GM21367 (cell line): ENCODE measurements around the gene OBSCN.

Experiments
- ATAC-seq: cut with Tn5 transposase; IDR thresholded peaks from one replicate; pipeline ENCODE4 v1.9.1; 2021; ENCODE audit not compliant: unreplicated experiment

OBSCN gene

DNA sequence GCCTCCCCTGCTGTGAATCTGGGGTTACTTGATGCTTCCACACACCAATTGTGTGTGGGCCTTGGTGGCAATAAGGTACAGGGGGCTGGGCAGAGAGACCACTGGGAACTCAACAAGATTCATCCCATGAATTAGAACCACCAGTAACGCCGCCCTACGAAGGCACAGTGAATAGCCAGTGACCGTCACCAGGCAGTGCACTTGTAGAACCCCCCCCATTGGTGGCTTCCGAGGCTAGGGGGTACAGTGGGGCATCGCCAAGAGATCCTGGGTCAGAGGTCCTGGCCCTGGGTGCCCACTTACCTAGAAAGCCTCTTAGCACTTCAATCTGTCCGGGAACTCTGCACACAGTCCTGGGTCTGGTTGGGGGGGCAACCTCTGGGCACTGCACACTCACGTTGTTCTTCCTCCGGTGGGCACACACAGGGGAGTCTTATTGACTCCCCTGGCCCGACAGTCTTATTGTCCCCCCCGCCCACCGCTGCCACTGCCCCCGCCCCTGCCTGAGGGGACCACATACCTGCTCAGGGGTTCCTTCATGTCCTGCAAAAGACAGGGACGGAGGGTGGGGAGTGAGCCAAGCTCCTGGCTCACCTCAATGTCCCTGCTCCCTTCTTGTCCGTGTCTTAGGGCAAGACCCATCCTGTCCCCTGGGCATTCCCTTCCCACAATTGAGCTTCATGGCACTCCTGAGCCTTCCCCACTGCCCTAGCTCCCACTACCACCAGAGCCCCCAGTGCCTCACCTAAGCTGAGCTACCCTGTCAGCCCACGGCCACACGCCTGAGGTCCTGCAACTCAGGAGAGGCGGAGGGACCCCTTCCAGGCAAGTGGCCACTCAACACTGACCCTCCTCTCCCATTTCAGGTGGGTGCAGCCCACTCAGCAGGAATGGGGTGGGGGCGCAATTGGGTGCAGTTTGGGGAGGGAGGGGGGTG is 201.3 kb downstream of the OBSCN start:
- ATAC-seq, result no peak

DNA sequence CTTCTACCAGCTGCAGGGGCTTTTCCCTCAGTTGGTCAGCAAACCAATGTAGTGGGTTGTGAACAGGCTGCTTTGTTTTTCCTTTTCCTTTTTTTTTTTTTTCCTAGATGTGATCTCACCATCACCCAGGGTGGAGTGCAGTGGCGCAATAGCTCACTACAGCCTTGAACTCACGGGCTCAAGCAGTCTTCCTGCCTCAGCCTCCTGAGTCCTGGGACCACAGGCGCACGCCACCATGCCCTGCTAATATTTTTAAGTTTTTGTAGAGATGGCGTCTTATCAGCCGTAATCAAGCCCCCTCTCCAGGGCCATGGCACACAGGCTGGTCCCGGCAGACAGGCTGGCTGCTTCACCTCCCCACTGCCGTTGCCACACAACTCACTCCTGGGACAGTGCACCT is 202.2 kb downstream of the OBSCN start:
- no peak for ATAC-seq

DNA sequence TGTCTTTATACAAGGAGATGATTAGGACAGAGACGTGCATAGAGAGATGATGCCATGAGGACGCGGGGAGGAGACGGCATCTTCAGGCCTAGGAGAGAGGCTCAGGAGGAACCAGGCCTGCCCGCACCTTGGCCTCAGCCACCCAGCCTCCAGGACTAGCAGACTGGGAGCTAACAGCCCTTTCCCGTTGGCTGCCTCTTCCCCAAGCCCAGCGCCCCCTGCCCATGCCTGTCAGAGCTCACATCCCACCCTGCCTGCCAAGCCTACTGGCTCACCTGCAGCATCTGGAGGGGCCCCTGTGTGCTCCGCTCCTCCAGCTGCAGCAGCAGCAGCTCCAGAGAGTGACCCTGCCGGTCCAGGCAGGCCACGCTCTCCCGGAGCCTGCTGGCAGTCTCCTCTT is 202.8 kb downstream of the OBSCN start:
- ATAC-seq, result no peak

DNA sequence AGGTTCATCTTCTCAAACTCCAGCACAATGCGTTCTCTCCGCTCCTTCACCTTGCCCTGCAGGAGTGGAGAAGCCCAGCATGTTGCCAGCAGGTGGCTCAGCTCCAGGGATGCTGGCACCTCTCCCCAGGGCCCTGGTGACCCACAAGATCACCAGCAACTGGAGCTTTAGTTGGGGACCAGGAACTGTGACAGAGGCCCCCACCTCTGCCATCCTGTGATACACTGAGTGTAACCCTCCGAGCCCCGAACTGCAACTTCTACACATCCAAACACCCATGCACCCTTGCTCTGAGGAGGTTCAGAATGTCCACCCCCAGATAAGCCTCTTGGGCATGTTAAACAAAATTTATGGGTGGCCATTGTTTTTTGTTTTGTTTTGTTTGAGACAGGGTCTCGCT is 203.3 kb downstream of the OBSCN start:
- ATAC-seq, result no peak

DNA sequence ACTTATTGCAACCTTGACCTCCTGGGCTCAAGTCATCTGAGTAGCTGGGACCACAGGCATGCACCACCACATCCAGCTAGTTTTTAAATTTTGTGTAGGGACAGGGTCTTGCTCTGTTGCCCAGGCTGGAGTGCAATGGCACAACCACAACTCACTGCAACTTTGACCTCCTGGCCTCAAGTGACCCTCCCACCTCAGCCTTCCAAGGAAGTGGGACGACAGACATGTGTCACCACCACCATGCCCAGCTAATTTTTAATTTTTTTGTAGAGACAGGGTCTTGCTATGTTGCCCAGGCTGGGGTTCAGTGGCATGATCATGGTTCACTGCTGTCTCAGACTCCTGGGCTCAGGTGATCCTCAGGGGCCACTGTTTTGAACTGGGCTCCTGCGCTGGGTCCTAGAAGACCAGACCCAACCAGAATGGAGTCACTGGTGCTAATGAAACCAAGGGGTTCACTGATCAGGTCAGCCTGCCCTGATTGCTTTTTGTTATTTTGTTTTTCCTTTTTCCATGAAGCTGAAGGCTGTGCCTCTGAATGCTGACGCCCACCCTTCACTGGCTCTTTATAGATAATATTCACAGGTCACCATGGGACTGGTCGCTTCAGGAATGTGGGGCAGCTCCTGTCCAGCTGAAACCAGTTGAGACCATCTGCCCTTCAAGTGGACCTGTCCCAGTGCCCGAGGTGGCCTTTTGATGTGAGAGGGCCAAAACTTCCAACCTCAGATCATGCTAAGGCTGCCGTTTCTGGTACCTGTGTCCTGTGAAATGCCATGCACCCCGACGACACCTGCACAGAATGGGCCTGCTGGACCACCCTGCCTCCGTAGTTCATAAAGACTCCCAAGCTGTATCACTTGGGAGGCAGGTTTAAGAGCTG is 203.9 kb downstream of the OBSCN start:
- ATAC-seq, result no peak

DNA sequence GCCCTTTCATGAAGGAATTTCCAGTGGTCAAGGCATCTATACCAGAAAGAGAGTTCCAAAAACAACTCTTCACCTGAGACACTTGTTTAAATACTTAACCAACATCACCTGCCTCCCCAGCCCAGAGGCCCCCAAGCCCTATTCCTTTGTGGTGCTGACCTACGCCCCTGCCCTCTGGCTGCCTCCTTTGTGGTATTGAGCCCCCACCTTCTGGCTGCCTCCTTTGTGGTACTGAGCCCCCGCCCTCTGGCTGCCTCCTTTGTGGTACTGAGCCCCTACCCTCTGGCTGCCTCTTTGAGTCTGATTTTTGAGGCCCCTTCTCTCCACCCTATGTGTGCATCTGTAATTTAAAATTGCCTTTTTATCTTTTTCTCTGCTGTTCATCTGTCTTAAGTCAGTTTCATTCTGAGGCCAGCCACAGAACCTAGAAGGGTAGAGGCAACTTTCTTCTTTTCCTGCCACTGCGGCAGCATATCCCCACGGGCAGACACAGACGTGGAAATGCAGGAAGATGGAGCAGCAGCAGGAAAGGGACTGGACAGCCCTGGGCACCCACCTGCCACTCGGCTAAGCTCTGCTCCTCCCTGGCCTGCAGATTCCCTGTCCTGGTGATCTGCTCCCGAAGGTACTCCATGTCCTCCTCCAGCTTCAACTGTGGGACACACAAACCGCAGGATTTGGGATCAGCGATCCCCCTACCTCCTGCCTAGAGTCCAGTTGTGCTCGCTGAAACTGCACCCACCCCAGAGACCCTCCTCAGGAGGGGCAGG is 205.6 kb downstream of the OBSCN start:
- no peak for ATAC-seq

DNA sequence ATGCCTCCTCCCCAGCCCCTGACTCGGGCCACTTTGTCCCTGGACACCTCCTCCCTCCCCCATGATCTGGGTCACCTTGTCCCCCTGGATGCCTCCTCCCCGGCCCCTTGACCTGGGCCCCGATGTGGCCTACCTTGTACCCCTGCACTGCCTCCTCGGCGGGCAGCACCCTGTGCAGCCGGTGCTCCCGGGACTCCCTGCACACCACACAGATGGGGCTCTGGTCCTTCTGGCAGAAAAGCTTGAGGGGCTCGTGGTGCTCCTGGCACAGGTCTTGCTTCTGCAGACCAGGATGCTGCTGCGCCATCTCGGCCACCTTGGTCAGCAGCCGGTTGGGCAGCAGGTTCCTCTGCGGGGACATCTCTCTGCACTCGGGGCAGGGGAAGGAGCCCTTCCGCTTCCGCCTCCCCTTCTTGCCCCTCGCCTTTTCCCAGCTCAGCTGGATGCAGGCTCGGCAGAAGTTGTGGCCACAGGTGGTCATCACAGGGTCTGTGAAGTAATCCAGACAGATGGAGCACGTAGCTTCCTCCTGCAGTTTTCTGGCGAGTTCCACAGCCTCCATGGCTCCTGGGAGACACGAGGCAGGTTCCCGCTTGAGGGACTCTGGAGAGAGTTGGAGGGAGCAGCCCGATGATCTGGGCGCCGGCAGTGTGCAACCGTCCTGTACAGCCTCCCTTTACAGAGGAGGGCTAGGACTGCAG is 206.8 kb downstream of the OBSCN start:
- no peak for ATAC-seq

DNA sequence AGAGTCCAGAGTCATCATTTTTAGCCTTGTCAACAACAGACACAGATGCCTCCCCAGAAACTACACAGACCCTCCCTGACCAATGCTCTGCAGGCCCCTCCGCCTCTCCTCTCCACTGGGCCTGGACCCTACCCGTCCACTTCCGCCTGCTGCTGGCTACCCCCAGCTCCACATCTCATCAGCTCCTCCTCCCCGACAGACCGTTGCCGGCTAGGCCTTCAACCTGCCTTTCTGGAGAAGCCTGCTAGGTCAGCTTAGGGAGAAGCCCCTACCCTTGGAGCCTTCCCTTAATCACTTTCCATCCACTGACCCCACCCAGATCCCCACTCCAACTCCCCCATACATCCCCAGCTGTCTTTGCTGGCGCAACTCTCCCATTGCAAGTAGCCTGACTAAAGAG is 207.4 kb downstream of the OBSCN start:
- no peak for ATAC-seq

DNA sequence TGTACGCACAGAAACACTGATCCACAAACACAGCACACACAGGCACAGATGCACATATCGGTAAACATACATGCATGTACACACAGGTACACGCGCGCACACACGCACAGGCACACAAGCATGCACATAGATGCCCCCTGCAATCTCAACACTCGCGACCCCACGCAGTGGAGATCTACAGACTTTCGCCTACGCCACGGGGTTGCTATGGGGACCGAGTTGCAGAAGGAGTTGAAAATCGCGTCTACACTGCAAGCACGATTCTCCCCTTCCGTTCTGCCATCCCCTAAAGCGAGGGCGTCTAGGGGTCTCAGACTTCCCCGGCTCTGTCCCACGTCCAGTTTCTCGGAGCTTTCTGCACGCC is 208.0 kb downstream of the OBSCN start:
- ATAC-seq, result no peak

DNA sequence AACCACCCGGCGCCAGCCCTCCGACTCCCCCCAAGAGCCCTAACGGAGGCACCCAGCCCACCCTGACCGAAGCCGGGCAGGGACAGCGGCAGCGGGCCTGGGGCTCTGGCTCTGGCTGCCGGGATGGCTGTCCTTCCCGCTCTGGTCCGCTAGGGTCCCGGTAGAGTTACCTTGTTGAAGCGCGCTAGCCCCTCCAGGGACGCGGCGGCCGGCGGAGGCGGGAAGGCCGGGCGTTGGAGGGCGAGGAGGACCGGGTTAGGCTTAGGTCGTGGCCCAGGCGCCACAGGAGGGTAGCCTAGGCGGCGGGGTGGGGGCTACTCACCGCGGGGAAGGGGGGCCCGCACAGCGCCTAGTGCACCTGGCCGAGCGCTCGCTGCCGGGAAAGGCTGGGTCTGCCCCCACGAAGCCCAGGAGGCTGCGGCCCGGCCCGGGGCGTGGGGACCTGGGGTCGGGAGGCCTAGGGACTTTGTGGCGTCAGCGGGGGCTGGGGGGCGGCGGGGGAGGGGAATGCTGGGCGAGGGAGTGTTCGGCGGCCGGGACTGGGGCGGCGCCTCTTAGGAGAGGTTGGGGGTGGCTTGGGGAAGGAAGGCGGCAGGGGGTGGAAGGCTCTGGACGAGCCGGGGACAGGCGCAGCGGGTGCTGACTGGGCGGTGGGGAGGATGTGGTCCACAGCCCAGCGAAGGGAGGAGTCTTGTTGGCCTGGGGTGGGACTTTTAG is 208.5 kb downstream of the OBSCN start, which contains the start of gene TRIM17:
Gene TRIM17 (minus strand): TSS at position 645 of the 717 bp plus-strand sequence. CDS start 1,789 bp downstream, outside the sequence.
- ATAC-seq, result no peak

DNA sequence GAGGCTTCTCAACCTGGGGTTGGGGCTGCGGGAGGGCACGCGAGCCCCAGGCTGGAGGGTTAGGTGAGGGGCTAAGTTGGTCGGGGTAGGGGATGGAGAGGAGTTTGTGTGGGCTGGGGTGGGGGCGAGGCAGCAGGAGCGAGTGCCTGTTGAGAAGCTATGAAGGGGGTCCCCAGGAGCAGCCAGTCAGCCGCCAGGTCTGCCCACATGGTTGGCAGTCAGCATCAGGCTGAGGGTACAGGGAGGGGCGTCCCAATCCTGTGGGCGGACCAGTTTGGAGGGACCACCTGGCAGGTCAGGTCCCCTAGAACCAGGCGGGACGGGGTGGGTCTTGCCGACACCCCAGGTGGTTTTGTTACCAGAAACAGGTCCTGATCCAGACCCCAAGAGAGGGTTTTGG is 209.2 kb downstream of the OBSCN start:
- ATAC-seq, result no peak

DNA sequence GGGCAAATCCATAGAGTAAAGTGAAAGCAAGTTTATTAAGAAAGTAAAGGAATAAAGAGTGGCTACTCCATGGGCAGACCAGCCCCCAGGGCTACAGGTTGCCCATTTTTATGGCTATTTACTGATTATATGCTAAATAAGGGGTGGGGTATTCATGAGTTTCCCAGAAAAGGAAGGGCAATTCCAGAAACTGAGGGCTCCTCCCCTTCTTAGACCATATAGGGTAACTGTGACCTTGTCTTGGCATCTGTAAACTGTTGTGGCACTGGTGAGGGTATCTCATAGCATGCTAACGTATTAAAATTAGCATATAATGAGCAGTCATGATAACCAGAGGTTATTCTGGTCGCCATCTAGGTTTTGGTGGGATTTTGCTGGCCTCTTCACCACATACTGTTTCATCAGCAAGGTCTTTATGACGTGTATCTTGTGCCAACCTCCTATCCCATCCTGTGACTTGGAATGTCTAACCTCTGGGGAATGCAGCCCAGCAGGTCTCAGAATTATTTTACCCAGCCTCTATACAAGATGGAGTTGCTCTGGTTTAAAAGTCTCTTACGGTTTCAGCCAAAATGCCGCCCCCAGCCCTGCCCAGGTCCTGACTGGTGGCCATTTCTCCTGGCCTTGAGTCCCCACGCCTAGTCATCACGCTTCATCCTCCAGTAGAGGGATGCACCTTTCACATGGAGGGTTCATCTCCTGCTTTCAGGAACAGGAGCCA is 209.8 kb downstream of the OBSCN start:
- no peak for ATAC-seq

DNA sequence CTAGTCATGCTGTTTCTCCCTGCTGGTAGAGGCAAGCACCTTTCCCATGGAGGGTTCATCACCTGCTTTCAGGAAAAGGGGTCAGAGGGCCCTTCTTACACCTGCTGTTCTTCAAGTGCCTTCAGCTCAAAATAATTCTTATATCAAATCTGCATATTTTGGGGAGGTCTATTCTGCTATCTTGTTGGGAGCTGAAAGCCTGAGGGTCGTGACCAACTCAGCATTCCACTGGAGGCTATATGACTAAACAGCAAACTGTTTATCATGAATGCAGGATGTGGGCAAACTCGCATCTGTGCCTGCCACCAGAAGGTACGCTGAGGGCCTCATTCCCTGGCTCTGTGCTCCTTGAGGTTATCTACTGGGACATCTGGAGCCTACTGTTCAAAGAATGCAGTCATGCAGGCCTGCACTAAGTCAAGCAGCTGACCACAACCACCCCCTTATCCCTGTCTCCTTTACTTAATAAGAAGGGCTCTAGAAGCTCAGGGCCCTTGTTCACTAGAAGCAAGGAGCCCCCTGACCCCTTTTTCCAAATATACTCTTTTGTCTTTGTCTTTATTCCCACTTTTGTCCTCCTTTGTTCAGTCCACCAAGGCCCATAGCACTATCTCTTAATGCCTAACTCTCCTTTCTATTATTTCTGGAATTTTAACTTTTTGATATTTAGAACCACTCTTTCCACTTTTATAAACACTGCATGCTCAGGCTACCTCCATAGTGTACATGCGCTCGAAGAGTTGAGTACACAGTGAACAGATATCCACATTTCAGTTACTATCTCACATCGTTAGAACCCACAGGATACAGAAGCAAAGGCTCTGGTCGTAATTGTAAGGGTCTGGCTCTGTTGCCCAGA is 213.4 kb downstream of the OBSCN start:
- ATAC-seq, result no peak

DNA sequence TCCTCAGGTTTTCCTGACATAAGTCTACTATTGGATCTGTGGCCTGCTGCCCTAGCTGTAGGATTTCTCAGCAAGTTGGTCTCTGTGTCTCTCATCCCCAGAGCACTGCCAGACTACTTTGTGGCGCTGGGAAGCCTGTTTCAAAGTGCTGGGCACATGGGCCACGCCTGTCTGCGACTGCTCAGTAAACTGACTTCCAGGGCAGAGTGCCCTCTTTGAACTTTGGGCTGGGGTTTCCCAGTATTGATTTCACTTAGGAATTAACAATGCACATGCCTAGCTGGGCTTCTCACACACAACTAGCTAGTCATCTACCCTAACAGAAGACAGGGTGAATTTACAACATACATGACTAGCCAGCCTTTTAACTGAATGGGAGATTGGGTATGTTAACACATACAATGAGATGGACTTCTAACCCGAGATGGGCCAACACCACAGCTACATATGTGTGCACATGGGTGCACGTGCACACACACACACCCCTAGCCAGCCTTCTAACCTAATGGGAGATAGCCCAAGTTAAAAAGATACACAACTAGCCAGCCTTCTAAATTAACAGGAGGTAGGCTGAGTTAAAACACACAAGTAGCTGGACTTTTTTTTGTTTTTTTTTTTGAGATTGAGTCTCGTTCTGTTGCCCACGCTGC is 215.7 kb downstream of the OBSCN start:
- no peak for ATAC-seq

DNA sequence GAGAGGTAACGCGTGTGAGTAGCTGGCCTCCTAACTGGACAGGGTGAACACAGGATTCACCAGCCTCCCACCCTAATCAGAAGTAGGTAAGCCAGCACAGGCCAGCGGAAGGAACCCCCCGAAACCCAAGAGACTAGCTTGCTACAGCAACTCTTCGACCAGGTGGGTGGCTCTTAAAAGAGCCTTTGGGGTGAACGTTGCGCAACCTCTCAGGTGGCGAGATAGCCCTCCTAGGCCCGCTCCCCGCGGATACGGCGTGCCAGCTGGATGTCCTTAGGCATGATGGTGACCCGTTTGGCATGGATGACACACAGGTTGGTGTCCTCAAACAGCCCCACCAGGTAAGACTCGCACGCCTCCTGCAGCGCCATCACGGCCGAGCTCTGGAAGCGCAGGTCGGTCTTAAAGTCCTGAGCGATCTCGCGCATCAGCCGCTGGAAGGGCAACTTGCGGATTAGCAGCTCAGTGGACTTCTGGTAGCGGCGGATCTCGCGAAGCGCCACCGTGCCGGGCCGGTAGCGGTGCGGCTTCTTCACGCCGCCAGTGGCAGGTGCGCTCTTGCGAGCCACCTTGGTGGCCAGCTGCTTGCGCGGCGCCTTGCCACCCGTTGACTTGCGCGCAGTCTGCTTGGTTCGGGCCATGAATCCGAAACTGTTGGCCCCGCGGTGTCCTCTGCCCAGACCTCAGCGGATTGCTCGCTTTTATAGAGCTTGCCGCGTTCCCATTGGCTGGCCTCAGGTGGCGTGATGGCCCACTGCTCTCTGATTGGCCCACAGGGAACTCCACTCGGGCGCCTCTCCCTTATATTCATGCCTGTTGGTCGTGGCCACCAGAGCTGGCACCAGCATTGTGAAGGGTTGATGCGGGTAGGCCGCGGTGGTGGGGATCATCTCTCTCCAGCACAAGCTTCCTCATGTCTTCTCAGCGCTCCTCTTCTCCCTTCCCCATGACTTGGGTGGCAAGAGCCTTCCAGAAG is 217.1 kb downstream of the OBSCN start:
- no peak for ATAC-seq

DNA sequence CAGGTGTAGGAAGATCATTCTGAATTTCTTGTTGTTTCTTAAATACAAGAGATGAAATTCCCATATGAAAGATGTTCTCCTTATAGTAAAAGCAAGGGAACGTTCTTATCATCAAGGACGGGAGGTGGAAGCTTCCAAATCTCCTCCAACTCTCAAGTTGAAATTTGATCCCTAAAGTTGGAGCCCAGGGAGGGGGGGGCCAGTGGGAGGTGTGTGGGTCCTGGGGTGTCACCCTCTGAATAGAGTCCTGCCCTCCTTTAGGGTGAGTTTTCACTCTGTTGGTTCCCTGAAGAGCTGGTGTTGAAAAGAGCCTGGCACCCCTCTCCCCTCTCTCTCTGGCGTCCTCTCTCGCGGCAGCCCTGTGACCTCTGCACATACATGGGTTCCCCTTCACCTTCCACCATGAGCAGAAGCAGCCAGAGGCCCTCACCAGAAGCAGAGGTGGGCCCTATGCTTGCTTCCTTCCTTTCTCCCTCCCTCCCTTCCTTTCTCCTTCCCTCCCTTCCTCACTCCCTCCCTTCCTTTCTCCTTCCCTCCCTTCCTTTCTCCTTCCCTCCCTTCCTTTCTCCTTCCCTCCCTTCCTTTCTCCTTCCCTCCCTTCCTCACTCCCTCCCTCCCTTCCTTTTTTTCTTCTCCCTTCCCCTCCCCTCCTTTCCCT is 218.8 kb downstream of the OBSCN start:
- no peak for ATAC-seq
